ENCODE measurements around the gene CROCC2. TPM values are rescaled to one million over a fixed set of nuclear protein-coding genes. Genes with fewer than 3 reads are reported as not detected.

CROCC2 gene
- total and polyA plus RNA-seq, 2 of the 13 experiments (the other 11 are each of a cell fraction or from before 2014, with no cell fraction given): not detected

- TF ChIP-seq UBTF (CRISPR knock-in tag; IDR thresholded peaks at IDR 0.05): peak; percentile 64
- TF ChIP-seq TFE3 (CRISPR knock-in tag; IDR thresholded peaks at IDR 0.05): no peak
- no peak for TF ChIP-seq KLF16 (CRISPR knock-in tag; IDR thresholded peaks at IDR 0.05)
- no peak for TF ChIP-seq TCF7 (IDR thresholded peaks at IDR 0.05; ENCODE audit: low read depth)
- TF ChIP-seq ZNF800 (CRISPR knock-in tag; IDR thresholded peaks at IDR 0.05): no peak
- TF ChIP-seq ZKSCAN1 (IDR thresholded peaks at IDR 0.05; ENCODE audit: low read length): peak; percentile 18; the same call in 1 of the 2 replicates
- peak; percentile 82 for TF ChIP-seq STAG1 (CRISPR knock-in tag; IDR thresholded peaks at IDR 0.05)
- no peak for TF ChIP-seq PRDM10 (CRISPR knock-in tag; IDR thresholded peaks at IDR 0.05; ENCODE audit: low read depth)
- no peak for TF ChIP-seq ONECUT2 (CRISPR knock-in tag; IDR thresholded peaks at IDR 0.05)
- no peak for TF ChIP-seq ZFP62 (CRISPR knock-in tag; IDR thresholded peaks at IDR 0.05)
- no peak for TF ChIP-seq ZNF496 (CRISPR knock-in tag; IDR thresholded peaks at IDR 0.05; ENCODE audit: insufficient replicate concordance)
- TF ChIP-seq BHLHE40 (IDR thresholded peaks at IDR 0.05; ENCODE audit: low read length): no peak
- no peak for TF ChIP-seq ZNF20 (CRISPR knock-in tag; IDR thresholded peaks at IDR 0.05)
- TF ChIP-seq ZNF569 (CRISPR knock-in tag; IDR thresholded peaks at IDR 0.05; ENCODE audit: borderline replicate concordance): no peak
- no peak for TF ChIP-seq IRF9 (CRISPR knock-in tag; IDR thresholded peaks at IDR 0.05; ENCODE audit: borderline replicate concordance)
- no peak for TF ChIP-seq ZBTB25 (CRISPR knock-in tag; IDR thresholded peaks at IDR 0.05)
- no peak for TF ChIP-seq ZNF75D (CRISPR knock-in tag; IDR thresholded peaks at IDR 0.05; ENCODE audit: borderline replicate concordance)
Measured at GRCh38 chr2:240913810-240914644, 7.9 kb downstream of the CROCC2 start (continued).

Measured in HepG2 (cell line).